Stimulated activated effector memory CD8-positive, alpha-beta T cell treated with anti-CD3 and anti-CD28 coated beads, Interleukin-12 subunit alpha, Interleukin-12 subunit beta, amount 100 ng/mL, for 72 hours (primary cell): ENCODE results near the gene ATF2.
A peak's percentile ranks its signal among the peaks of the same experiment; 100 is the strongest.

Source experiments
- ATAC-seq: fragments of 150-1000 bp; cut with Tn5 transposase; 2 replicates; pipeline ENCODE4 v1.10.0; 2021
- DNase-seq, 2 donors: peaks; one replicate each; pipeline ENCODE4 v3.0.0; 2021 to 2022; ENCODE audit warnings: low spot score in 2 of 2
- H3K27ac Mint-ChIP-seq: one replicate; pipeline ENCODE4 v1.8.0; 2022; ENCODE audit warnings: mild to moderate bottlenecking, mixed read lengths
- H3K36me3 Mint-ChIP-seq: one replicate; pipeline ENCODE4 v1.8.0; 2022; ENCODE audit warnings: mild to moderate bottlenecking, mixed read lengths
- H3K4me1 Mint-ChIP-seq: one replicate; pipeline ENCODE4 v1.8.0; 2022; ENCODE audit warnings: mixed read lengths
- H3K4me3 Mint-ChIP-seq: one replicate; pipeline ENCODE4 v1.8.0; 2022; ENCODE audit warnings: mild to moderate bottlenecking, mixed read lengths
- H3K9me3 Mint-ChIP-seq: one replicate; pipeline ENCODE4 v1.8.0; 2022; ENCODE audit warnings: mixed read lengths

The ATF2 gene

GRCh38 chr2:175034716-175035115 lies 133.3 kb downstream of the ATF2 start:
- no peak overlapping the region for H3K4me3 Mint-ChIP-seq

GRCh38 chr2:175030380-175031271 lies 137.4 kb downstream of the ATF2 start:
- no peaks in the 10 kb centered on the region for H3K4me1 Mint-ChIP-seq
- no peak overlapping the region for H3K27ac Mint-ChIP-seq
- DNase-seq: no peak

More at GRCh38 chr2:175034716-175035115, 133.3 kb downstream of the ATF2 start:
- DNase-seq: no peak
- no peak for ATAC-seq
- Mint-ChIP-seq H3K36me3 (no peaks in the 10 kb centered on the region), H3K27ac (no peak overlapping the region), H3K4me1 (peaks cover 5% of the 10 kb centered on the region), H3K9me3 (no peaks in the 10 kb centered on the region)

GRCh38 chr2:175027755-175028154 lies 140.2 kb downstream of the ATF2 start:
- Mint-ChIP-seq H3K27ac (no peak overlapping the region), H3K36me3 (no peaks in the 10 kb centered on the region), H3K4me3 (no peak overlapping the region), H3K9me3 (no peaks in the 10 kb centered on the region), H3K4me1 (no peaks in the 10 kb centered on the region)
- DNase-seq (no peak), ATAC-seq (no peak)

More at GRCh38 chr2:175030380-175031271, 137.4 kb downstream of the ATF2 start:
- Mint-ChIP-seq H3K36me3 (no peaks in the 10 kb centered on the region), H3K9me3 (no peaks in the 10 kb centered on the region), H3K4me3 (no peak overlapping the region)
- peak; percentile 57 for ATAC-seq

- Mint-ChIP-seq H3K4me3 (no peak overlapping the region), H3K9me3 (no peaks in the 10 kb centered on the region), H3K36me3 (no peaks in the 10 kb centered on the region), H3K4me1 (no peaks in the 10 kb centered on the region), H3K27ac (no peak overlapping the region)
- no peak for ATAC-seq
- no peak for DNase-seq
Observed at GRCh38 chr2:175026385-175026784, 141.6 kb downstream of the ATF2 start.

- Mint-ChIP-seq H3K4me3 (no peak overlapping the region), H3K9me3 (no peaks in the 10 kb centered on the region), H3K4me1 (no peaks in the 10 kb centered on the region), H3K36me3 (no peaks in the 10 kb centered on the region), H3K27ac (no peak overlapping the region)
- DNase-seq (no peak), ATAC-seq (no peak)
Observed at GRCh38 chr2:175025946-175026345, 142.1 kb downstream of the ATF2 start.

GRCh38 chr2:175025233-175025632 lies 142.8 kb downstream of the ATF2 start:
- H3K36me3 Mint-ChIP-seq: no peaks in the 10 kb centered on the region
- H3K9me3 Mint-ChIP-seq: no peaks in the 10 kb centered on the region
- H3K4me3 Mint-ChIP-seq: no peak overlapping the region
- H3K4me1 Mint-ChIP-seq: no peaks in the 10 kb centered on the region
- no peak for DNase-seq
- no peak for ATAC-seq
- no peak overlapping the region for H3K27ac Mint-ChIP-seq

- Mint-ChIP-seq H3K27ac (no peak overlapping the region), H3K4me1 (no peaks in the 10 kb centered on the region), H3K4me3 (no peak overlapping the region), H3K9me3 (no peaks in the 10 kb centered on the region), H3K36me3 (no peaks in the 10 kb centered on the region)
- ATAC-seq (no peak), DNase-seq (no peak)
Observed at GRCh38 chr2:175022923-175023322, 145.1 kb downstream of the ATF2 start.
